Adrenal gland (tissue), 5 donors: ENCODE data around the gene FMR1NB.

ENCODE experiments used
- POLR2A ChIP-seq, 2 donors: fragments of 450-650 bp; IDR thresholded peaks; one replicate each; pipeline ENCODE4 v1.6.1; 2017; ENCODE audit warnings: antibody characterized with exemption in 2 of 2, mild to moderate bottlenecking in 2 of 2, moderate library complexity in 1 of 2
- TF ChIP-seq, protein P1 (sequence below), 6 experiments: fragments of 450-650 bp in 4 of 6; fragments of 200-600 bp in 2 of 6; sonication (generic) in 1 of 6; IDR thresholded peaks; 1 replicate in 5 of 6; 2 replicates in 1 of 6; pipeline versions ENCODE4 v1.5.1 to v1.8.0; 2016 to 2021; ENCODE audit warnings: antibody characterized with exemption in 6 of 6, mild to moderate bottlenecking in 2 of 6, moderate library complexity in 1 of 6
- donor health status: DM: no; HTN: no; CAD: no.

DNA sequence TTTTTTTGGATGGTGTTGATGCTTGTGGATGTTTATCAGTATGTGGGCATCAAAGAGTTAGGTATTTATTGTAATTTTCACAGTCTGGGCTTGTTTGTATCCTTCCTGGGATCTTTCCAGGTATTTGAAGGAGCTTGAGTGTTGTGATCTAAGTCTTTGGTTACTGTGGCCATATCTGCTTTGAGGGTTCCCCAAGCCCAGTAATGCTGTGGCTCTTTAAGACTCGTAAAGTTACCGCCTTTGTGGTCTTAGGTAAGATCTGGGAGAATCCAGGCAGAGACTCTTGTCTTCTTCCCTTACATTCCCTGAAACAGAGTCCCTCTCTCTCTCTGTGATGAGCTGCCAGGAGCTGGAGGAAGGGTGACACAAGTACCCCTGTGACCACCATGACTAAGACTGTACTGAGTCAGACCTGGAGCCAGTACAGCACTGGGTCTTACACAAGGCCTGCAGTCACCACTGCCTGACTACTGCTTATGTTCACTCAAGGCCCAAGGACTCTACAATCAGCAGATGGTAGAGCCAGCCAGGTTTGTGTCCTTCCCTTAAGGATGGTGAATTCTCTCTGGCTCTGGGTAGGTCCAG is 62.2 kb downstream of the FMR1NB start:
- TF ChIP-seq, protein P1, sequence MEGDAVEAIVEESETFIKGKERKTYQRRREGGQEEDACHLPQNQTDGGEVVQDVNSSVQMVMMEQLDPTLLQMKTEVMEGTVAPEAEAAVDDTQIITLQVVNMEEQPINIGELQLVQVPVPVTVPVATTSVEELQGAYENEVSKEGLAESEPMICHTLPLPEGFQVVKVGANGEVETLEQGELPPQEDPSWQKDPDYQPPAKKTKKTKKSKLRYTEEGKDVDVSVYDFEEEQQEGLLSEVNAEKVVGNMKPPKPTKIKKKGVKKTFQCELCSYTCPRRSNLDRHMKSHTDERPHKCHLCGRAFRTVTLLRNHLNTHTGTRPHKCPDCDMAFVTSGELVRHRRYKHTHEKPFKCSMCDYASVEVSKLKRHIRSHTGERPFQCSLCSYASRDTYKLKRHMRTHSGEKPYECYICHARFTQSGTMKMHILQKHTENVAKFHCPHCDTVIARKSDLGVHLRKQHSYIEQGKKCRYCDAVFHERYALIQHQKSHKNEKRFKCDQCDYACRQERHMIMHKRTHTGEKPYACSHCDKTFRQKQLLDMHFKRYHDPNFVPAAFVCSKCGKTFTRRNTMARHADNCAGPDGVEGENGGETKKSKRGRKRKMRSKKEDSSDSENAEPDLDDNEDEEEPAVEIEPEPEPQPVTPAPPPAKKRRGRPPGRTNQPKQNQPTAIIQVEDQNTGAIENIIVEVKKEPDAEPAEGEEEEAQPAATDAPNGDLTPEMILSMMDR (IDR thresholded peaks at IDR 0.05): no peak
- TF ChIP-seq POLR2A (IDR thresholded peaks at IDR 0.05): no peak
